GM23248 (cell line): ENCODE measurements around the gene ABCA3.

ENCODE experiments used
- EZH2 ChIP-seq: fragments of 200-600 bp; sonication (generic); IDR thresholded peaks from 2 replicates; pipeline ENCODE4 v1.6.1; 2018; ENCODE audit warnings: antibody characterized with exemption, mild to moderate bottlenecking; ENCODE audit not compliant: insufficient read depth, poor library complexity, severe bottlenecking
- EZH2phosphoT487 ChIP-seq: fragments of 200-600 bp; sonication (generic); IDR thresholded peaks from 2 replicates; pipeline ENCODE4 v1.6.1; 2018; ENCODE audit warnings: antibody characterized with exemption, moderate library complexity, mild to moderate bottlenecking, low read depth; ENCODE audit not compliant: insufficient read depth

DNA sequence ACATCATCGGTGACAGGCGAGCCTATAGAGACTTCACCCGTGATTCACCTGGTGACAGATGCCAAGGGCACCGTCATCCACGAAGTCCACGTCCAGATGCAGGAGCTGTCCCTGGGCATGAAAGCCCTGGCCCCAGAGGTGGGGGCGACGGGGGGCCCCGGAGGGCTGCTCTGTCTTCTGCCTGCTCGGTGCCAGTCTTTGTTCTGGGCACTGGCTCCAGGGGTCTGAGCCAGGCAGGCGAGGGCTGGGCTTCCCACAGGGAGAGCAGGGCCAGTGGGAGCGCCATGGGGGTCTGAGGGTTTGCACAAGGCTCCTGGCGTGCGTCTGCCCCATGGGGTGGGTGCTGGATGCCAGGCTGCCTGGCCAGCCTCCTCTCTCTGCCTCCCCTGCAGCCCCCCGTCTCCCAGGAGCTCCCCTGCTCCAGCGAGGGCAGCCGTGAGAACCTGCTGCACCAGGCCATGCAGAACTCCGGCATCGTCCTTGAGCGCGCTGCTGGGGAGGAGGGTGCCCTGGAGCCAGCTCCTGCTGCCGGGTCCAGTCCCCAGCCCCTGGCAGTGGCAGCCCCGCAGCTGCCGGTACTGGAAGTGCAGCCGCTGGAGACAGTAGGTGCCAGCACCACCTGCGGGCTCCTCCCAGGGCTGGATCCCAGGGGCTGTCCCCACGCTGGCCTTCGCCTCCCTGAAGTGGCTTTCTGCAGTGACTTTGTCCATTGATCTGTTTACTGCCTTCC lies 107.3 kb downstream of the ABCA3 start:
- TF ChIP-seq EZH2 (no peak), EZH2phosphoT487 (no peak)
